Stimulated activated memory B cell treated with anti-CD40 and anti-IgM and Interleukin-4, amounts not matched to agents 10 μg/mL and 1 μg/mL and 100 μg/mL, for 72 hours (primary cell): ENCODE data around the gene TPCN2.

Experiments used
- ATAC-seq: fragments of 150-1000 bp; cut with Tn5 transposase; 2 replicates; pipeline ENCODE4 v1.10.0; 2021
- H3K27ac Mint-ChIP-seq: one replicate; pipeline ENCODE4 v1.8.0; 2022; ENCODE audit warnings: mild to moderate bottlenecking, mixed read lengths
- H3K27me3 Mint-ChIP-seq: one replicate; pipeline ENCODE4 v1.8.0; 2022; ENCODE audit warnings: mixed read lengths
- H3K36me3 Mint-ChIP-seq: one replicate; pipeline ENCODE4 v1.8.0; 2022; ENCODE audit warnings: mixed read lengths
- H3K4me1 Mint-ChIP-seq: one replicate; pipeline ENCODE4 v1.8.0; 2022; ENCODE audit warnings: mixed read lengths
- H3K4me3 Mint-ChIP-seq: one replicate; pipeline ENCODE4 v1.8.0; 2022; ENCODE audit warnings: mild to moderate bottlenecking, moderate library complexity, mixed read lengths
- H3K9me3 Mint-ChIP-seq: one replicate; pipeline ENCODE4 v1.8.0; 2022; ENCODE audit warnings: mixed read lengths

TPCN2 gene

GRCh38 chr11:69084371-69084770 is 35.6 kb downstream of the TPCN2 start:
- peaks cover 18% of the 10 kb centered on the region for H3K4me1 Mint-ChIP-seq
- ATAC-seq: no peak
- H3K4me3 Mint-ChIP-seq: no peak overlapping the region
- no peak overlapping the region for H3K27ac Mint-ChIP-seq
- H3K27me3 Mint-ChIP-seq: no peaks in the 10 kb centered on the region
- H3K9me3 Mint-ChIP-seq: no peaks in the 10 kb centered on the region
- peaks cover 45% of the 10 kb centered on the region for H3K36me3 Mint-ChIP-seq

GRCh38 chr11:69085490-69086095 is 36.9 kb downstream of the TPCN2 start:
- no peak overlapping the region for H3K27ac Mint-ChIP-seq
- H3K36me3 Mint-ChIP-seq: peaks cover 50% of the 10 kb centered on the region
- no peak overlapping the region for H3K4me3 Mint-ChIP-seq
- H3K4me1 Mint-ChIP-seq: peaks cover 8% of the 10 kb centered on the region
- no peaks in the 10 kb centered on the region for H3K27me3 Mint-ChIP-seq
- no peaks in the 10 kb centered on the region for H3K9me3 Mint-ChIP-seq
- ATAC-seq: peak; percentile 7

DNA sequence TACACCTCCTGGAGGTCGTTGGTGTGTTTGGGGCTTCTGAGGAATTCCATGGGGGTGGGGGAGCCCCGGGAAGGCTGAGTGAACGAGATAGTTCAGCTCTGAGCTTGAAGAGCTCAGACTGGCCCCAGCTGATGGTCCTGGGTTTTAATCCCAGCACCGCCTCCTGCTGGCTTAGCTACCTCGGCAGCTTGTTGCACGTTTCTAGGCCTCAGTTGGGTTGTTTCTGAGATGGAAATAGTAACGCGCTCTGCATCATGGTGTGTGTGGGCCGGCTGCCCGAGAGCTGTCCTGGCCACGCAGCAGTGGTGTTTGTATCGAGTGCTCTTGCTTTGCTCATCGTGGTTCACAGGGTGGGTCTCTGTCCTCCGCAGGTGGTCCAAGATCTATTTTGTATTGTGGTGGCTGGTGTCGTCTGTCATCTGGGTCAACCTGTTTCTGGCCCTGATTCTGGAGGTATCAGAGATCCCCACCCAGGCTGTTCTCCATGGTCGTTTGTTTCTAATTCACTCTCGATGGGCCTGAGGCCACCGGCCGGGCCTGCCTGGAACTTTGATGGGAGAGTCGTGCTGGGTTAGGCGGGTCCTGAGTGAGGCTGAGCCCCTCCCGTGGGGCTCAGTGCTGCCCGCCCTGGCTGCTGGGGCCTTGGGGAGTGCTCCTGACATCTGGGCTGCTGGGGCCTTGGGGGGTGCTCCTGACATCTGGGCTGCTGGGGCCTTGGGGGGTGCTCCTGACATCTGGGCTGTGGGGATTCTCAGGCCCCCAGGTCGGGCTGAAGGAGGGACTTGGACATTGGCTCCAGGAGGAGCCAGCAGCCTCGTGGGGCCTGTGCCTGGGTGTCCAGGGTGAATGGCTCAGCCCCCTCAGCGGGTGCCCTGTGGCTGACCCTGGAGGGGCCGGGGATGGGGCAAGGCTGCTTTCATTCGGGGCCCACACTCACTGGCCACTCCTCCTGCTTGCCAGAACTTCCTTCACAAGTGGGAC is 37.7 kb downstream of the TPCN2 start:
- Mint-ChIP-seq H3K4me1 (peaks cover 5% of the 10 kb centered on the region), H3K27ac (no peak overlapping the region)

GRCh38 chr11:69087133-69087524 is 38.4 kb downstream of the TPCN2 start:
- peaks cover 43% of the 10 kb centered on the region for H3K36me3 Mint-ChIP-seq
- no peak overlapping the region for H3K27ac Mint-ChIP-seq
- no peak overlapping the region for H3K4me3 Mint-ChIP-seq
- no peak for ATAC-seq
- H3K27me3 Mint-ChIP-seq: no peaks in the 10 kb centered on the region
- H3K4me1 Mint-ChIP-seq: peaks cover 5% of the 10 kb centered on the region
- no peaks in the 10 kb centered on the region for H3K9me3 Mint-ChIP-seq

More for the DNA sequence above, 37.7 kb downstream of the TPCN2 start:
- H3K9me3 Mint-ChIP-seq: no peaks in the 10 kb centered on the region
- ATAC-seq: peak; percentile 9
- peaks cover 43% of the 10 kb centered on the region for H3K36me3 Mint-ChIP-seq
- H3K4me3 Mint-ChIP-seq: no peak overlapping the region
- H3K27me3 Mint-ChIP-seq: no peaks in the 10 kb centered on the region

DNA sequence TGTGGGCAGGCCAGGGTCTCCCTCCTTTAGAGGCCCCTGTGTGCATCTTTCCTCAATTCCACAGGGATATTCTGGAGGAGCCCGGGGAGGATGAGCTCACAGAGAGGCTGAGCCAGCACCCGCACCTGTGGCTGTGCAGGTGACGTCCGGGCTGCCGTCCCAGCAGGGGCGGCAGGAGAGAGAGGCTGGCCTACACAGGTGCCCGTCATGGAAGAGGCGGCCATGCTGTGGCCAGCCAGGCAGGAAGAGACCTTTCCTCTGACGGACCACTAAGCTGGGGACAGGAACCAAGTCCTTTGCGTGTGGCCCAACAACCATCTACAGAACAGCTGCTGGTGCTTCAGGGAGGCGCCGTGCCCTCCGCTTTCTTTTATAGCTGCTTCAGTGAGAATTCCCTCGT is 39.1 kb downstream of the TPCN2 start:
- H3K9me3 Mint-ChIP-seq: no peaks in the 10 kb centered on the region
- H3K27ac Mint-ChIP-seq: no peak overlapping the region
- peaks cover 5% of the 10 kb centered on the region for H3K4me1 Mint-ChIP-seq
- no peak overlapping the region for H3K4me3 Mint-ChIP-seq
- H3K27me3 Mint-ChIP-seq: no peaks in the 10 kb centered on the region
- no peak for ATAC-seq
- H3K36me3 Mint-ChIP-seq: peaks cover 47% of the 10 kb centered on the region

GRCh38 chr11:69088676-69089146 is 40.0 kb downstream of the TPCN2 start:
- H3K4me1 Mint-ChIP-seq: peaks cover 5% of the 10 kb centered on the region
- ATAC-seq: peak; percentile 73
- no peaks in the 10 kb centered on the region for H3K27me3 Mint-ChIP-seq
- no peak overlapping the region for H3K4me3 Mint-ChIP-seq
- peaks cover 46% of the 10 kb centered on the region for H3K36me3 Mint-ChIP-seq
- no peak overlapping the region for H3K27ac Mint-ChIP-seq
- H3K9me3 Mint-ChIP-seq: no peaks in the 10 kb centered on the region

GRCh38 chr11:69089258-69089657 is 40.5 kb downstream of the TPCN2 start:
- Mint-ChIP-seq H3K27me3 (no peaks in the 10 kb centered on the region), H3K9me3 (no peaks in the 10 kb centered on the region), H3K27ac (no peak overlapping the region), H3K36me3 (peaks cover 42% of the 10 kb centered on the region), H3K4me1 (peaks cover 5% of the 10 kb centered on the region), H3K4me3 (no peak overlapping the region)
- no peak for ATAC-seq

GRCh38 chr11:69091638-69092165 is 43.0 kb downstream of the TPCN2 start:
- ATAC-seq: no peak
- H3K27ac Mint-ChIP-seq: no peak overlapping the region
- H3K36me3 Mint-ChIP-seq: peaks cover 31% of the 10 kb centered on the region
- H3K4me1 Mint-ChIP-seq: peaks cover 14% of the 10 kb centered on the region
- no peaks in the 10 kb centered on the region for H3K27me3 Mint-ChIP-seq
- H3K9me3 Mint-ChIP-seq: no peaks in the 10 kb centered on the region
- H3K4me3 Mint-ChIP-seq: no peak overlapping the region

DNA sequence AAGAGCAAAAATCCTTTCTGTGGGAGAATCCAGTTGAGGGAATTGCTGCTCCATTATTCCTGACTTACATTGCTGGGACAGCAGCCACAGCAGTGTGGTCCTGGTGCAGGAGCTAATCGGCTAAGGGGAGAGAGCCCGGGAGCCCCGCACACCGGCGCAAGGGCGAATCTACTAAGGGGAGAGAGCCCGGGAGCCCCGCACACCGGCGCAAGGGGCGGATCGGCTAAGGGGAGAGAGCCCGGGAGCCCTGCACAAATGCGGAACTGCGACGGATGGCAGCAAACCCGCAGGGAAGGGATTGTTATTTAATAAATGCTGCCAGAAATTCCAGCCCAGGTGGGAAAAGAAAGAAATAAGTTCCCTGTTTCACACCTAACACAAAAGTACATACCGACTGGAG is 43.5 kb downstream of the TPCN2 start:
- H3K4me1 Mint-ChIP-seq: peaks cover 14% of the 10 kb centered on the region
- H3K9me3 Mint-ChIP-seq: no peaks in the 10 kb centered on the region
- ATAC-seq: no peak
- H3K27ac Mint-ChIP-seq: no peak overlapping the region
- no peaks in the 10 kb centered on the region for H3K27me3 Mint-ChIP-seq
- no peak overlapping the region for H3K4me3 Mint-ChIP-seq
- peaks cover 31% of the 10 kb centered on the region for H3K36me3 Mint-ChIP-seq

DNA sequence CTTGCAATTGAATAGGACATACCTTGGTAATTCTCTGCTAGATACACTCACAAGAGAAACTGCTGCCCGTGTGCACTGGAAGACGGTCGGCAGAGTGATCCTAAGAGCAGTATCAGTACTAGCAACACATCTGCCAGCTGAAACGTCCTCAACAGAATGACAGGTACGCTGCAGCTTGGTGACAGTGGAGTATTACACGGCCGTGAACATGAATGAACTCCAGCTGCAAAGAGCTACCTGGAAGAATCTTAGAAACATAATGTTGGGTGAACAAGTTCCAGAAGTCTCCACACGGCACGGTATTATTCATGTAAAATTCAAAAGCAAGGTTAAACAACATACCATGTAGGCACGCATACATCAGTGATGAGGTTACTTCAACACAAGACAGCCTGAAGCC is 44.4 kb downstream of the TPCN2 start:
- Mint-ChIP-seq H3K4me3 (no peak overlapping the region), H3K36me3 (peaks cover 31% of the 10 kb centered on the region), H3K27me3 (no peaks in the 10 kb centered on the region), H3K9me3 (no peaks in the 10 kb centered on the region), H3K4me1 (peaks cover 14% of the 10 kb centered on the region), H3K27ac (no peak overlapping the region)
- no peak for ATAC-seq

- peak; percentile 6 for ATAC-seq
- H3K9me3 Mint-ChIP-seq: no peaks in the 10 kb centered on the region
- peaks cover 8% of the 10 kb centered on the region for H3K4me1 Mint-ChIP-seq
- H3K36me3 Mint-ChIP-seq: peaks cover 31% of the 10 kb centered on the region
- no peak overlapping the region for H3K4me3 Mint-ChIP-seq
- no peak overlapping the region for H3K27ac Mint-ChIP-seq
- H3K27me3 Mint-ChIP-seq: no peaks in the 10 kb centered on the region
These were observed 45.6 kb downstream of the TPCN2 start for GRCh38 chr11:69094111-69094914.

GRCh38 chr11:69094915-69095290 is 46.2 kb downstream of the TPCN2 start:
- Mint-ChIP-seq H3K27me3 (no peaks in the 10 kb centered on the region), H3K9me3 (no peaks in the 10 kb centered on the region), H3K4me1 (peaks cover 8% of the 10 kb centered on the region), H3K27ac (no peak overlapping the region), H3K36me3 (peaks cover 26% of the 10 kb centered on the region), H3K4me3 (no peak overlapping the region)
- ATAC-seq: no peak

- no peaks in the 10 kb centered on the region for H3K27me3 Mint-ChIP-seq
- peaks cover 22% of the 10 kb centered on the region for H3K36me3 Mint-ChIP-seq
- H3K4me3 Mint-ChIP-seq: no peak overlapping the region
- no peak for ATAC-seq
- H3K4me1 Mint-ChIP-seq: peaks cover 8% of the 10 kb centered on the region
- H3K27ac Mint-ChIP-seq: no peak overlapping the region
- no peaks in the 10 kb centered on the region for H3K9me3 Mint-ChIP-seq
These were observed 46.6 kb downstream of the TPCN2 start for GRCh38 chr11:69095300-69095699.

DNA sequence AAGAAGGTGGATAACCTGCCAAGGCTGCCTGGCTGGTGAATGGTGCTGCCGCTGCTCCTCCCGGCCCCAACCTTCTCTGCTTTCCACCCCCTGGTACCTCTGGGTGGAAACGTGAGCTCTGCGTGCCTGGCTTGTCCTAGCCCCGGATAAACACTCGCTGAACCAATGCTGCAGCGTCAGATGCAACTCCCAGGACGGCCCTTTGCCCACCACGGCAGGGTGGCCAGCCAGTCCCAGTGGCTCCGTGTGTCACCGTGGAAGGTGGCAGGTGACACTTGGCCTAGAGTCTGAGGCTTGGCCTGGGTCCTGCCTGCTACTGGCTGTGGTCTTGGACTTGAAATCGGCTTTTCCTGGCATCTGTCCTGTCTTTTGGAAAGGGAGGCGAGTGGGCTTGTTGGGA is 47.7 kb downstream of the TPCN2 start:
- H3K4me1 Mint-ChIP-seq: peaks cover 12% of the 10 kb centered on the region
- H3K4me3 Mint-ChIP-seq: no peak overlapping the region
- peaks cover 18% of the 10 kb centered on the region for H3K36me3 Mint-ChIP-seq
- H3K9me3 Mint-ChIP-seq: no peaks in the 10 kb centered on the region
- ATAC-seq: no peak
- no peaks in the 10 kb centered on the region for H3K27me3 Mint-ChIP-seq
- H3K27ac Mint-ChIP-seq: no peak overlapping the region

DNA sequence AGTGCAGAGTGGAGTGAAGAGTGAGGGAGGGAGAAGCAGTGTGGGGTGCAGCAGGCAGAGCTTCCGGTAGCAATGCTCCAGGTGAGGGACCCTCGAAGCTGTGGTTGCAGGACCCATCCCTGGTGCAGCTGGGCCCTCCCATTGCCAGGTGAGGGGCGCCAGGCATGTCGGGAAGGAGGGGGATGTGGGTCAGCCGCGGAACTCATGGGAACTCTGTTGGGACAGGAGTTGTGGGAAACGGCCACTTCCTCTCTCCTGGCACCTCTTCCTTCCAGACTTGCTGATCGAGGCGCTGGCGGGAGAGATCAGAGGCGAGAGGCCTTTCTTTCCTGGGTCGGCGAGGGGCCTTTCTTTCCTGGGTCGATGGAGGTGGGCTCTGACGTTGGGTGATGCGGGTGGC is 48.5 kb downstream of the TPCN2 start:
- no peak overlapping the region for H3K27ac Mint-ChIP-seq
- peaks cover under 1% of the 10 kb centered on the region for H3K27me3 Mint-ChIP-seq
- no peak for ATAC-seq
- no peaks in the 10 kb centered on the region for H3K9me3 Mint-ChIP-seq
- H3K4me3 Mint-ChIP-seq: no peak overlapping the region
- H3K4me1 Mint-ChIP-seq: peaks cover 15% of the 10 kb centered on the region
- H3K36me3 Mint-ChIP-seq: peaks cover 10% of the 10 kb centered on the region
